Stimulated activated naive CD4-positive, alpha-beta T cell treated with Interleukin-2 at 50 U/mL for 16 hours (primary cell): Measurements from ENCODE around the gene GIPC3.

Experiments used
- DNase-seq: peaks from one replicate; lab custom pipeline; 2025; lab: John Stamatoyannopoulos, UW

The GIPC3 gene

GRCh38 chr19:3605361-3605760 is 20.1 kb downstream of the GIPC3 start:
- DNase-seq = no peak

- DNase-seq = no peak
These were observed 20.5 kb downstream of the GIPC3 start for GRCh38 chr19:3605770-3606169.

- no peak for DNase-seq
These were observed 21.0 kb downstream of the GIPC3 start for GRCh38 chr19:3606174-3606689.

GRCh38 chr19:3606690-3607289 is 21.5 kb downstream of the GIPC3 start, which contains the start of gene TBXA2R:
Gene TBXA2R (minus strand): TSS chr19:3606875. CDS start chr19:3600634, 6,241 bp downstream.
- peak; percentile 22 for DNase-seq

- no peak for DNase-seq
These were observed 22.2 kb downstream of the GIPC3 start for GRCh38 chr19:3607303-3608078.

- DNase-seq = no peak
These were observed 22.9 kb downstream of the GIPC3 start for GRCh38 chr19:3608079-3608641.

- no peak for DNase-seq
These were observed 23.6 kb downstream of the GIPC3 start for GRCh38 chr19:3608750-3609322.

GRCh38 chr19:3609779-3610719 is 24.8 kb downstream of the GIPC3 start:
- DNase-seq = no peak

GRCh38 chr19:3610745-3611717 is 25.8 kb downstream of the GIPC3 start:
- no peak for DNase-seq

GRCh38 chr19:3611841-3612240 is 26.6 kb downstream of the GIPC3 start:
- no peak for DNase-seq

GRCh38 chr19:3612330-3612729 is 27.1 kb downstream of the GIPC3 start:
- DNase-seq = no peak

GRCh38 chr19:3612901-3613741 is 27.8 kb downstream of the GIPC3 start:
- no peak for DNase-seq

GRCh38 chr19:3613818-3614661 is 28.8 kb downstream of the GIPC3 start:
- DNase-seq = no peak

GRCh38 chr19:3614858-3615505 is 29.7 kb downstream of the GIPC3 start:
- no peak for DNase-seq

- no peak for DNase-seq
These were observed 30.4 kb downstream of the GIPC3 start for GRCh38 chr19:3615524-3616135.

GRCh38 chr19:3617463-3617862 is 32.2 kb downstream of the GIPC3 start:
- no peak for DNase-seq

- peak; percentile 16 for DNase-seq
These were observed 33.0 kb downstream of the GIPC3 start for GRCh38 chr19:3618144-3618810.
